NCI-H2081 treated with DMSO at 0.1 percent for 48 hours (cell line): ENCODE data around the gene EIF4E2.

Experiments
- DNase-seq: peaks from one replicate; lab custom pipeline; 2025; lab: John Stamatoyannopoulos, UW

The EIF4E2 gene

DNA sequence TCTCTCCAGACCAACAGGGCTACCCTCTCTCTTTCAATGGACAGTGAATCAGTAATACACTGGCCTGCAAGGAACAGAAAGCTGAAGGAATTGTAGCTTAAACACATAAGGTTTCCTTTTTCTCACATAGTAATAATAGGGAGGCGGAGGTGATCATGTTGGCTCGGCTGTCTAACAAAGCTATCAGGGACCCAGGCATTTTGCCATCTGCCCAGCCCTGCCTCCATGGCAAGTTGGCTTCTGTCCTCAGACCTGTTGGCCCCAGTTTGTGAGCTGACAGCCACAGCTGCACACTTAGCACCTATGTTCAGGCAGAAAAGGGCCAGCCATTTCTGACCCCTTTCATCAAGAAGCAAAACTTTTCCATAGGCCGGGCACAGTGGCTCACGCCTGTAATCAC is 13.0 kb upstream of the EIF4E2 start:
- no peak for DNase-seq

DNA sequence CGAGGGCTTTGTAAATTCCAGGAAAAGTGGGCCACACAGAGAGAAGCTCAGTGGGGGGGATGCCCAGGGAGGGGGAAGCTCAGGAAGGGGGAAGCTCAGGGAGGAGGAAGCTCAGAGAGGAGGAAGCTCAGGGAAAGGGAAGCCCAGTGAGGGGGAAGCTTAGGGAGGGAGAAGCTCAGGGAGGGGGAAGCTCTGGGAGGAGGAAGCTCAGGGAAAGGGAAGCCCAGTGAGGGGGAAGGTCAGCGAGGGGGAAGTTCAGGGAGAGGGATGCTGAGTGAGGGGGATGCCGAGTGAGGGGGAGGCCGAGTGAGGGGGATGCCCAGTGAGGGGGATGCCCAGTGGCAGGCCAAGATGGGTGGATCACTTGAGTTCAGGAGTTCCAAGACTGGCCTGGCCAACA is 11.8 kb upstream of the EIF4E2 start:
- DNase-seq, result no peak

DNA sequence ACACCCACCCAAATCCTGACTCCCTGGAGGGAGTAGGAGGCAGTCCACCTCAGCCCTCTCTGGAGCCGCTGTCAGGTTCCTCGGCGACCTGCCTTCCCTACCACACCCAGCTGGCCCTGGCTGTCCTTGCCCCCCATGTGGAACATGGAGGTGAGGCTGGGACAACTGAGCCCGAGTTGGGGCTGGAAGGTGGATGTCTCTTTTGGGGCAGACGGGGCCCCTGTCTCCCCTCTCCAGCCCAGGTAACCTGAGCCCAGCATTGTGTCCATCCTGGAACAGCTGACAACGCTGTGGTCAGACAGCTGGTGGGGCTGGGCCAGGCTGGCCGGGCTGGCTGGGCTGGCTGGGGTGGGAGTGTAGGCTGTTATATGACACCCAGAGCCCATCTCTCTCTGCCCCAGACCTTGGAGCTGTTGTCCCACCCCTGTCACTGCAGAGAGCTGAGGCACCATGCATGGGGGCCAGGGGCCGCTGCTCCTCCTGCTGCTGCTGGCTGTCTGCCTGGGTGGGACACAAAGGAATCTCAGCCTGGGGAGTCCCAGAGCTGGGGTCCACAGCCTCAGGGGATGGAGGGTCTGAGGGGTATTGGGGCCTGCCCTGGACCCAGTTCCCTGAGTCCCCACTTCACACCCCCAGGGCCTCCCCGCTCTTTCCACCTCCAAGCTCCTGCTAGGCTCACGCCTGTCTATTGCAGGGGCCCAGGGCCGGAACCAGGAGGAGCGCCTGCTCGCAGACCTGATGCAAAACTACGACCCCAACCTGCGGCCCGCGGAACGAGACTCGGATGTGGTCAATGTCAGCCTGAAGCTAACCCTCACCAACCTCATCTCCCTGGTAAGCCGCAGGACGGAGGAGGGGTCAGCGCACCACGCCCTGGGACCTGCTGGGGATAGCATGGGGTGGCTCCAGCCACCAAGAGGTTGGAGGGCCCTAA is 10.9 kb upstream of the EIF4E2 start, which contains the start of gene CHRNG:
Gene CHRNG (plus strand): TSS at position 395 of the 934 bp plus-strand sequence. CDS start 56 bp downstream, at position 451.
- DNase-seq, result no peak

DNA sequence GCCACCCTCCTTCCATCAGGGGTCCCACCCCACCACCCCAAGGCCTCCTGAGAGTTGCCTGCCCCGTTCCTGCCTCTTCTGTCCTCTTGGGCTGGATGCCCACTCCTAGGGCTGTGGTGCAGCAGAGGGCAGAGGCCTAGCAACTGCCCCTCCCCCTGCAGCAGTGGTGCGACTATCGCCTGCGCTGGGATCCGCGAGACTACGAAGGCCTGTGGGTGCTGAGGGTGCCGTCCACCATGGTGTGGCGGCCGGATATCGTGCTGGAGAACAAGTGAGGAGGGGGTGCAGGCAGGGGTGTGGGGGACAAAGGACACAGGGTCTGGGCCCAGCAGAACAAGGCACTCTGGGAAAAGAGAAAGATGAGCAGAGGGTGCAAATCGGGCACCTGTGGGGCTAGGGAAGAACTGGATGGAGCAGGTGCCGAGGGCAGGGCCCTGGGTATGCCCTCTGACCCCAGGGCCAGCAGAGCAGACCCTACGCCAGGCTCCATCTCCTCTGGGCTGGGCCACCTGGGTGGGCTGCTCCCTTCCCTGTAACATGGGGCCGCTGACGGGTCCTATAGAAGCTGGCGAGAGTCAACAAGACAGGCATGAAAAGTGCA is 9.9 kb upstream of the EIF4E2 start:
- no peak for DNase-seq

DNA sequence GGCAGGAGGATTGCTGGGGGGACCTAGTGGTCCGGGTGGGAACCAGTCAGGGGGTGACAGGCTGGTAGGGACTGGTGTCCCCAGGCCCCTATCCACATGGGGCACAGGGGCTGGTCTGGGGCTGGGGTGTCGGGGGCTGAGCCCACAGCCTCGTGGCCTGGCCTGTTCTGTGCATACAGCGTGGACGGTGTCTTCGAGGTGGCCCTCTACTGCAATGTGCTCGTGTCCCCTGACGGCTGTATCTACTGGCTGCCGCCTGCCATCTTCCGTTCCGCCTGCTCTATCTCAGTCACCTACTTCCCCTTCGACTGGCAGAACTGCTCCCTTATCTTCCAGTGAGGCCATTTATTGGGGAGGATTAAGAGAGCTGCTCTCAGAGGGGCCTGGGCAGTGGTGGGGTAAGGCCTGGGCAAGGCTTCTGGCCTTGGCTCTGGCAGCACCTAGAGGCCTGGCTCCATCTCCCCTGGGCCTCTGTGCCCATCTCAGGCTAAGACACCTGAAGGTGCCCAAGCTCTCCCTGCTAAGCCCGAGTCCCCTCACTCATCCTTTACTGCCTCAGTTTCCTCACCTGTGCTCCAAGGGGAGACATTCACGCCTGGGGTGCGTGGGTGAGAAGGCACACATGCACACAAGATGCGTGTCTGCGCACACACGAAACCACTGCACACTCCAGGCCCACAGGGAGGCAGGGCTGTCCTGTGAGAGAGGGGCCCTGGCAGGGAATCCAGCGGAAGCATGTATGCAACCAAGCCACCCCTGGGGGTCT is 9.1 kb upstream of the EIF4E2 start:
- no peak for DNase-seq

DNA sequence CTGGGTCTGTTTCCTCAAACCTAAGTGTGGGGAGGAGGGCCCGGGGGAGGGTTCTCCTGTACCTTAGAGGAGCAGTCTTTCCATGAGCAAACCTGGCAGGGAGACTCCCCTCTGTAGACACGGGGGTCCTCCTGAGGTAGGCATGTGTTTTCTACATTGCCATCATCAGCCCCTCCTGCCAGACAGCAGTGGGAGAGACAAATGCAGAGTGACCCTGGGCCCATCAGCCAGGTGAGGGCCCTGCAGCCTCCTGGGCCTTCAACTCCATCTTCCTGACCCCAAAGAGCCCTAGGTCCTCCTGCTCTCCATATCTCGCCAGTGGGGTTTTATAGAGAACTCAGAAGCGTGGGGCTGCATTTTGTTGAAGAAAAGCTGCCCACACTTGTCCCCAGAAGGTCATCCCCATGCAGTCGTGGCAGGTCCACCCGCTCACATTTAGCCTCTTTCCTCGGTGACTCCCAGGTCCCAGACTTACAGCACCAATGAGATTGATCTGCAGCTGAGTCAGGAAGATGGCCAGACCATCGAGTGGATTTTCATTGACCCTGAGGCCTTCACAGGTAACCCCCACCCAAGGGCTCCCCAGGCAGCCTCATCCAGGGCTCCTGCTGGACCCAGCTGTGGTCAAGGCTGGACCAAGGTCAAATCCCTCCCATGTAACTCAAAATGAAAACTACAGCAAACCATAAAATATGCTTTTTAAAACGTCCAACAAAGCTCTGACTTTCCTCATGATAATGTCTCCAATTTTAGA is 8.4 kb upstream of the EIF4E2 start:
- no peak for DNase-seq

DNA sequence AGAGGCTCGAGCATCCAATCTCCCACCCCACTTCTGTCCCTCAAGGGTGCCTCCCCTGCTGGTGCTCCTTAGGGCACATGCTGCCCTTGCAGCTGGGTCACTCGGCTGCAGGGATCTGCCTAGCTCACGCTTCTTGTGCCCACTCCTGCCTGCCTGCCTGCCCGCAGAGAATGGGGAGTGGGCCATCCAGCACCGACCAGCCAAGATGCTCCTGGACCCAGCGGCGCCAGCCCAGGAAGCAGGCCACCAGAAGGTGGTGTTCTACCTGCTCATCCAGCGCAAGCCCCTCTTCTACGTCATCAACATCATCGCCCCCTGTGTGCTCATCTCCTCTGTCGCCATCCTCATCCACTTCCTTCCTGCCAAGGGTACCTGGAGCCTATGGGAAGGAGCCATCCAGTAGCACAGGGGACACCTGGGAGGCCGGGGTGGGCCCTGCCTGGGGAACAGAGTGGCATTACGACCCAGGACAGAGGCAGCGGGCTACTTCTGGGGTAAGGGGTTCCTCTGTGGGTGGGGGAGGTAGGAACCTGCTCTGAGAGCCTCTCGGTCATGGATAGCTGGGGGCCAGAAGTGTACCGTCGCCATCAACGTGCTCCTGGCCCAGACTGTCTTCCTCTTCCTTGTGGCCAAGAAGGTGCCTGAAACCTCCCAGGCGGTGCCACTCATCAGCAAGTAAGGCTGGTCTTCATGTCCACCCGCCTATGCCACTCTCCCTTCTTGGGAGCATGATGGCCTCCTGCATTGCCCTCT is 7.6 kb upstream of the EIF4E2 start:
- DNase-seq, result no peak

DNA sequence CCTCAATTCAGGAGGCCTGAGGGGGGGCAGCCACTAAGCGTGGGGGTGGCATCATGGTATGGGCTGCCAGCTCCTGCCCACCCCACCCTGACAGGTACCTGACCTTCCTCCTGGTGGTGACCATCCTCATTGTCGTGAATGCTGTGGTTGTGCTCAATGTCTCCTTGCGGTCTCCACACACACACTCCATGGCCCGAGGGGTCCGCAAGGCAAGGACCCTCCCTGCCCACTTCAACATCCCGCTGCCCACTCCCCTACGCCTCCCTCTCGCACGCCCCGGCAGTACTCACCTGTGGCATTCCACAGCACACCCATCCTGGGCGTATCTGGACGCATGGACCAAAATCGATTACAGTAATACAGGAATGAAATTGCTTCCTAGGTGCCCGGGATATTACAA is 7.0 kb upstream of the EIF4E2 start:
- no peak for DNase-seq

DNA sequence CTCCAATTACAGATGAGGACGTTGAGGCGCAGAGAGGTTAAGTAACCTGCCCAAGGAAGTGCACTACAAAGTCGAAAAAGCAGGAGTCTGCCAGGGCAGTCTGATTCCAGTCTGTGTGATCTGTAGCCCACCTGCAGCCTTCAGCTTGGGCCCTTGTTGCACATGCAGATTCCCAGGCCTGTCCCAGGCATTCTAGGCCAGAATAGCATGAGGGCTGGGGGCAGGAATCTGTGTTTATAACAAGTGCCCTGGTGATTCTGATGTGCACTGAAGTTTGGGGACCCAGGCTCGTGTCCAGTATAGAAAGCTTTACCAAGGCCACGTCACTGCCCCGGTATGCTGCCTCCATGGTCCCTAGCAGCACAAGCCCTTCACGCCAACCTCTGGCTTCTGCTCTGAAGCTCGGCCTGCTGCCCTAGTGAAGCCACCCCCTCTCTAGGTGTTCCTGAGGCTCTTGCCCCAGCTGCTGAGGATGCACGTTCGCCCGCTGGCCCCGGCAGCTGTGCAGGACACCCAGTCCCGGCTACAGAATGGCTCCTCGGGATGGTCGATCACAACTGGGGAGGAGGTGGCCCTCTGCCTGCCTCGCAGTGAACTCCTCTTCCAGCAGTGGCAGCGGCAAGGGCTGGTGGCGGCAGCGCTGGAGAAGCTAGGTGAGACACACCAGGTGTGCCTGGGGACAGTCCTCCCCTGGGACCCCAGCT is 6.4 kb upstream of the EIF4E2 start:
- DNase-seq, result no peak

DNA sequence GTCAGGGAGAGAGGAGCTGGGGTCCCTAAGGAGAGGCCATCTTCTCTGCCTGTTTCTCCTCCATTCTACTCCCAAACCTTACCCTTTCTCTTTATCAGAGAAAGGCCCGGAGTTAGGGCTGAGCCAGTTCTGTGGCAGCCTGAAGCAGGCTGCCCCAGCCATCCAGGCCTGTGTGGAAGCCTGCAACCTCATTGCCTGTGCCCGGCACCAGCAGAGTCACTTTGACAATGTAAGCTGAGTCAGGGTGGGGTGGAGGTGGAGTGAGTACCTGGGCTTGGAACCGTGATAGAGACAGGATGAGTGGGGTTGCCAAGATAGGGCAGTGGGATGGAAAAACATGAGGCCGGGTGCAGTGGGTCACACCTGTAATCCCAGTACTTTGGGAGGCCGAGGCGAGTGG is 5.8 kb upstream of the EIF4E2 start:
- no peak for DNase-seq

DNA sequence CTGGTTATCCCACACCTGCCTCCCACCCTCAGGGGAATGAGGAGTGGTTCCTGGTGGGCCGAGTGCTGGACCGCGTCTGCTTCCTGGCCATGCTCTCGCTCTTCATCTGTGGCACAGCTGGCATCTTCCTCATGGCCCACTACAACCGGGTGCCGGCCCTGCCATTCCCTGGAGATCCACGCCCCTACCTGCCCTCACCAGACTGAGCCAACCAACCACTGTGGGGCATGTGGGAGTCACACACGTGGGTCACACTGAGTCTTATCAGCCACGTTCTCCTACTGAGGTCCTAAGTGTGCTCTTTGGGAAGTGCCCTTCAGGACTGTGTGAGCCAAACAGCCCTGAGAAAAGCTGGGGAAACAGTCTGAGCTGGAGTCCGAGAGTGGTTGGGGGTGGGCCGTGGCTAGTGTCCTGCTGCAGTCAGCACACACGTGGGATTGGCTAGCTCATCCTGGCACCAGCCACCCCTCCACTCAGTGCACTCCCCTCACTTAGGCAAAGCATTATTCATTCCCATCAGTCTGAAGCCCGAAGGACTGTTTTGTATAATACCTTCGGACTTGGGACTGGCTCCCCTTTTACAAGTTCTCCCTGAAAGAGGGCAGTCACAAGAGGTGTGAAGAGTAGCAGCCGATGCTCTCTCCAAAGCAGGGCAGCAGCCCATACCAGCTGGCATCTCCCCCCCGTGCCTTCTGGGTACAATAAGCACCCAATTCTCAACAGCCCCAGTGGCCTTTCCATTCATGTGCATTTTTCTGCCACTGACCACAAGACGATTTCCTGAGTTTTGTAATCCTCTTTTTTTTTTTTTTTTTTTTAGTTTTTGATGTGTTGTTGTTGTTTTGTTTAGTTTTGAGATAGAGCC is 4.7 kb upstream of the EIF4E2 start:
- no peak for DNase-seq

DNA sequence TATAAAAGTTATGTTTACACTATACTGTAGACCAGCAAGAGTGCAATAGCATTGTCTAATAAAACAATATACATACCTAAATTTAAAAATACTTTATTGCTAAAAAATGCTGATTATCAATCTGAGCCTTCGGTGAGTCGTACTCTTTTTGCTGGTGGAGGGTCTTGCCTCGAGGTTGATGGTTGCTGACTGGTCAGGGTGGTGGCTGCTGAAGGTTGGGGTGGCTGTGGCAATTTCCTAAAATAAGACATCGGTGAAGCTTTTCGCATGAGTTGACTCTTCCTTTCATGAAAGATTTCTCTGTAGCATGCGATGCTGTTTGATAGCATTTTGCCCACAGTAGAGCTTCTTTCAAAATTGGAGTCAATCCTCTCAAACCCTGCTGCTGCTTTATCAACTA is 2.5 kb upstream of the EIF4E2 start:
- DNase-seq, result no peak

DNA sequence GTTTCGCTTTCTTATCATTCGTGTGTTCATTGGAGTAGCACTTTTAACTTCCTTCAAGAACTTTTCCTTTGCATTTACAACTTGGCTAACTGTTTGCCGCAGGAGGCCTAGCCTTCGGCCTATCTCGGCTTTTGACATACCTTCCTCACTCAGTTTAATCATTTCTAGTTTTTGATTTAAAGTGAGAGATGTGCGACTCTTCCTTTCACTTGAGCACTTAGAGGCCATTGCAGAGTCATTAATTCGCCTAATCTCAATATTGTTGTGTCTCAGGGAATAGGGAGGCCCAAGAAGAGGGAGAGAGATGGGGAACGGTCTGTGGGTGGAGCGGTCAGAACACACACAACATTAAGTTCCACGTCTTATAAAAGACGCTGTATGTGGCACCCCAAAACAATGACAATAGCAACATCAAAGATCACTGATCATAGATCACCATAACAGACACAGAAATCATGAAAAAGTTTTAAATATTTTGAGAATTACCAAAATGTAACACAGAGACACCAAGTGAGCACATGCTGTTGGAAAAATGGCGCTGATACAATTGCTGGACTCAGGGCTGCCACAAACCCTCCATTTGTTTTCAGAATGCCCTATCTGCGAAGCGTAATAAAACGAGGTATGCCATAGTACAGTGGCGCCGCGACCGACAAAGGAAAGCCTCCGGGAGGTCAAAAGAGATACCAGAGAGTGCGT is 685 bp upstream of the EIF4E2 start:
- DNase-seq, result no peak

DNA sequence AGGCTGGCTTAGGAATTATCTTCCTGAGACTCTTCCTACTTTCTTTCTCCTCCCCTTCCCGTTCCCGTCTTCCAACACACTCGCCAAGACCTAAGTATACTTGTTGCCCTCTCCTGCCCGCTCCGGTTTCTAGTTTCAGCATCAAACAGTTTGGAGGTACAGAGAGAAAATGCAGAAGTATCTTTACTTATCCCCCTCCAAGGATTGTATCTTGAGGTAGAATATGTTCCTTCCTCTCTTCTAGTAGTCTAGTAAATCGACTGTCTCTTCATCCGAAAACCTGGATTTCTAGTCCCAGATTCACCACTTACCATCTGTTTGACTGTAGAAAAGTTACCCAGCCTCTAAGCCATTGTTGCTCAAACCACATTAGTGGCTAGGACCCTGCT is 755 bp downstream of the EIF4E2 start:
- DNase-seq, result no peak

DNA sequence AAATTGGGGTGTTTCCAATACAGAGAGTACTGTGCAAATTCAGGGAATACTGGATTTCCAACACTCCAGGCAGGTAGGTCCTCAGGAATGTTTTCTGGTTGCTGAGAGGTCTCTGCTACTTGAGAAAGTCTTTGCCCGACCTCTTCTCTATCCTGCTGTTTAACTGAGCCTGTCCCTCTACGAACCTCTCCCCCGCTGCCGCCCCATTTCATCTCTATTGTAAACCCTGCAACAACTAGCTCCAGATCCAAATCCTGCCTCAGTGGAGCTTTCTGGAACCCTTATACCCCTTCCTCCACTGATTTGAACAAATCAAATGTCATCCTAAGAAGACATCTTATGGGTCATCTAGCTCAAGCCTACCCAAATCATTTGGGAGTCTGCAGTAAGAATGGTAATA is 1.3 kb downstream of the EIF4E2 start:
- no peak for DNase-seq

DNA sequence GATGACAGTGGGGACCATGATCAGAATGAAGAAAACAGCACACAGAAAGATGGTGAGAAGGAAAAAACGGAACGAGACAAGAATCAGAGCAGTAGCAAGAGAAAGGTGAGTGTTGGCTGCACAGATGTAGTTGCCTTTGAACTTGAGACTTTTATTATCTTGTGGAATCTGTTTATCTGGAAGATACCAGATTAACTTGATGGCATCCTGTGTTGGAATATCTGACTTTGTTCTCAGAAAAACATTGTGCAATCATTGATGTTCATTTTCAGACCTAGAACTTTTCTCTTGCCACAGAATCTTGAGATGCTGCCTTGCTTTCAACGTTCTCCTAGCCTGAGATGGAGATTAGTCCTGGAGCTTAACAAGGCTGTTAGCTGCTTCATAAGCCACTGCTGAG is 5.9 kb downstream of the EIF4E2 start:
- no peak for DNase-seq

DNA sequence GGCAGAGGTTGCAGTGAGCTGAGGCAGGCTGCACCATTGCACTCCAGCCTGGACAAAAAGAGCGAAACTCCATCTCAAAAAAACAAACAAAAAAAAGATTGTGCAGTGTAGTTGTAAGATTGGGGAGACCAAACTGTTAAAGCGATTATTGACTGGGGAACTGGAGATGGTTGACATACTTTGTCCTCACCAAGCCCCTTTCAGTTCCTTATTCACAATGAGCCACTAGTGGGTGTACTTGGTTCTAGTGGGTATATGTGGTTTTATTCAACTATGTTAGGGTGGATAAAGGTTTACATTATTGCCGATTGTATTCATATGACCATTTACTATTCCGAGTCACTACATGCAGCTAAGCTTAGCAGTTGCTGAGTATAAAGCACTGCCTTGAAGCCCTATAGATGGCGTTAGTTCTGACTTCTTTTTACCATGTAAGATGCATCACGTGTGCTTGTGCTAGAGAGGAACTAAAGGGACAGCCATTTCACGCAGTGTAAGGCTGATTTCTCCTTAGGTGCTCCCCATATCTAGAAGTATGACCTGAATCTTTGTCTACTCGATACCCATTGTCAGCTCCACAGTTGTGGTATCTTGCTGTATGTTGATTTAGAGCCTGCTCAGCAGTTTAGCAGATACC is 12.1 kb downstream of the EIF4E2 start:
- no peak for DNase-seq

DNA sequence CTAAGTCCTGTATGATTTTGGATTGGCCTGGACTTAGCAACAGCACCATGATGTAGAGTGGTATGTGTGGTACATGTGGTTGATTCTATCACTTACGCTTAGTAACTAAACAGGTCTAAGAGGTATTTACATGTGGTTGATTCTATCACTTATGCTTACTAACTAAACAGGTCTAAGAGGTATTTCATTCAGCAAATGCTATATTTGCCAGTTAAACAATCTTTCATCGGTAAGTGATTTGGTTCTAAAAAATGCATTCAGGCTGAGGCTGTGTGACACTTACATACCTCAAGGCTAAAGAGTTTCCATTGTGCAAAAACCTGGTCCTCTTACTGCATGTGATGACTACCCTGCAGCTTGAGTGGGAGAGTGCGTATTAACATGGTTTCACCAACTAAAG is 13.1 kb downstream of the EIF4E2 start:
- DNase-seq, result no peak

DNA sequence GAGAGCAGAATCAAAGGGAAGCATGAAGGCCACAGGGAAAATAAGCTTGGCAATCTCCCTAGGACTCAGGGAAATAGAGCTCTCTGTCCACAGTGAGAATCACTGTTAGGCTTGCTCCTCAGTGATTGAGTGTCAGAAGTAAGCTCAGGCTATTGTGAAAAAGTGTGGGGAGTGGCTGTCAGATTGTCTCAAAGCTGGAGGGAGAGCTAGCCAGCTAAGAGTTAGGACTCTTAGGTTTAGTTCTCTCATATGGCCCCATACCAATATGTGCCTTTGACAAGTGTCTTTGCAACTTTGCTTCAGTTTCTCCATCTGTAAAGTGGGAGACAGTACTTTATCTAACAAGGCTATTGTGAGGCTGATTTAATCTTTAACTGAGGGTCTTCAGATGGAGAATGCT is 17.2 kb downstream of the EIF4E2 start:
- no peak for DNase-seq
